GM19238 (cell line): ENCODE measurements around the gene KLHL29.

Source experiments
- DNase-seq: peaks from one replicate; pipeline ENCODE4 v3.0.0; 2011; ENCODE audit warnings: low spot score; ENCODE audit not compliant: insufficient read length

KLHL29 gene

GRCh38 chr2:23394700-23395099 is 9.7 kb downstream of the KLHL29 start:
- no peak for DNase-seq

- no peak for DNase-seq
Measured at GRCh38 chr2:23397478-23397877, 12.5 kb downstream of the KLHL29 start.

GRCh38 chr2:23399674-23400261 is 14.8 kb downstream of the KLHL29 start:
- no peak for DNase-seq

GRCh38 chr2:23400703-23401102 is 15.7 kb downstream of the KLHL29 start:
- no peak for DNase-seq

GRCh38 chr2:23401427-23402204 is 16.6 kb downstream of the KLHL29 start:
- no peak for DNase-seq

- no peak for DNase-seq
Measured at GRCh38 chr2:23402205-23402740, 17.3 kb downstream of the KLHL29 start.

GRCh38 chr2:23404426-23404825 is 19.4 kb downstream of the KLHL29 start:
- peak; percentile 39 for DNase-seq

- DNase-seq, result no peak
Measured at GRCh38 chr2:23409248-23409647, 24.3 kb downstream of the KLHL29 start.

GRCh38 chr2:23410596-23410995 is 25.6 kb downstream of the KLHL29 start:
- no peak for DNase-seq

GRCh38 chr2:23411752-23412431 is 26.9 kb downstream of the KLHL29 start:
- DNase-seq, result no peak

GRCh38 chr2:23412556-23413155 is 27.7 kb downstream of the KLHL29 start:
- DNase-seq, result no peak

GRCh38 chr2:23413641-23414040 is 28.7 kb downstream of the KLHL29 start:
- no peak for DNase-seq

- DNase-seq, result no peak
Measured at GRCh38 chr2:23414106-23414505, 29.1 kb downstream of the KLHL29 start.

- no peak for DNase-seq
Measured at GRCh38 chr2:23414871-23415270, 29.9 kb downstream of the KLHL29 start.

- DNase-seq, result no peak
Measured at GRCh38 chr2:23417310-23417709, 32.3 kb downstream of the KLHL29 start.

- no peak for DNase-seq
Measured at GRCh38 chr2:23418056-23418455, 33.1 kb downstream of the KLHL29 start.

GRCh38 chr2:23418461-23418911 is 33.5 kb downstream of the KLHL29 start:
- no peak for DNase-seq

GRCh38 chr2:23419171-23420090 is 34.5 kb downstream of the KLHL29 start:
- no peak for DNase-seq

- DNase-seq, result no peak
Measured at GRCh38 chr2:23420091-23420839, 35.3 kb downstream of the KLHL29 start.
